A549 (cell line): ENCODE data around the gene PRKAB2. TPM values are rescaled to one million over a fixed set of nuclear protein-coding genes. Genes with fewer than 3 reads are reported as not detected.
"Not testable (repeated sequence)": the region's sequence is repeated elsewhere in the genome, so short reads cannot be mapped to it uniquely, and the experiment has no call there.

Experiments
- ATAC-seq, 2 experiments: fragments of 200-7000 bp in 1 of 2; fragments of >200 bp in 1 of 2; cut with Nextera tagmentation in 1 of 2; cut with Tn5 transposase in 1 of 2; 3 replicates each; pipeline versions ENCODE4 v1.8.0 to v1.9.1; 2018 to 2020; ENCODE audit warnings: mild to moderate bottlenecking in 1 of 2, moderate library complexity in 1 of 2
- CTCF ChIA-PET: fragments of 300-600 bp; sonication (Branson Sonifier 250); formaldehyde crosslinking; extraction: SDS; loops from one replicate; lab custom pipeline; 2021; ENCODE audit warnings: antibody characterized with exemption, inconsistent platforms; lab: Yijun Ruan, JAX
- POLR2A ChIA-PET: fragments of 350-600 bp; formaldehyde crosslinking; extraction: SDS; loops from one replicate; lab custom pipeline; 2021; ENCODE audit warnings: antibody characterized with exemption, inconsistent platforms; lab: Yijun Ruan, JAX
- DNase-seq, 2 experiments: peaks; one replicate each; pipeline versions ENCODE4 v3.0.0 to v3.0.0-alpha.2; 2011 to 2016; ENCODE audit warnings: low read depth in 1 of 2, low spot score in 1 of 2
- FAIRE-seq: peaks from 2 replicates; lab custom pipeline; 2011; peaks lifted over from hg19 to GRCh38; lab: Jason Lieb, UNC
- H3K27ac ChIP-seq, 2 experiments: fragments of >200 bp; sonication (Bioruptor Twin); formaldehyde crosslinking; 3 replicates each; pipeline ENCODE4 v1.5.1; 2016 to 2017
- H3K4me1 ChIP-seq: fragments of >200 bp; sonication (Bioruptor Twin); formaldehyde crosslinking; 3 replicates; pipeline ENCODE4 v1.6.1; 2016
- H3K4me2 ChIP-seq: fragments of >200 bp; sonication (Bioruptor Twin); formaldehyde crosslinking; 3 replicates; pipeline ENCODE4 v1.6.1; 2016
- H3K4me3 ChIP-seq: fragments of >200 bp; sonication (Bioruptor Twin); formaldehyde crosslinking; 3 replicates; pipeline ENCODE4 v1.5.1; 2016
- H3K9me3 ChIP-seq: fragments of >200 bp; sonication (Bioruptor Twin); formaldehyde crosslinking; 3 replicates; pipeline ENCODE4 v1.6.1; 2016
- CBX8 ChIP-seq: fragments of 200-600 bp; sonication (generic); IDR thresholded peaks from 2 replicates; pipeline ENCODE4 v1.6.1; 2016
- EP300 ChIP-seq, 2 experiments: fragments of >200 bp; sonication (Bioruptor Twin); formaldehyde crosslinking; IDR thresholded peaks; 2 replicates in 1 of 2; 3 replicates in 1 of 2; pipeline ENCODE4 v1.6.1; 2016 to 2017
- ESRRA ChIP-seq: fragments of 150-350 bp; IDR thresholded peaks from 2 replicates; pipeline ENCODE4 v1.6.1; 2014; ENCODE audit warnings: mild to moderate bottlenecking, low read length, borderline replicate concordance
- FOXS1 ChIP-seq: fragments of 250-450 bp; sonication (Bioruptor Pico); IDR thresholded peaks from 2 replicates; pipeline ENCODE4 v1.5.0; 2020; ENCODE audit warnings: mild to moderate bottlenecking, moderate library complexity
- HDAC2 ChIP-seq: fragments of 200-600 bp; sonication (generic); IDR thresholded peaks from 2 replicates; pipeline ENCODE4 v1.6.1; 2016
- HEYL ChIP-seq: fragments of 250-450 bp; sonication (Bioruptor Pico); IDR thresholded peaks from 2 replicates; pipeline ENCODE4 v1.8.0; 2021; ENCODE audit warnings: mild to moderate bottlenecking, moderate library complexity
- HOXA7 ChIP-seq: fragments of 250-450 bp; sonication (Bioruptor Pico); IDR thresholded peaks from 2 replicates; pipeline ENCODE4 v1.5.0; 2020; ENCODE audit warnings: mild to moderate bottlenecking, moderate library complexity
- HOXB5 ChIP-seq: fragments of 250-450 bp; sonication (Bioruptor Pico); IDR thresholded peaks from 2 replicates; pipeline ENCODE4 v1.5.0; 2020; ENCODE audit warnings: mild to moderate bottlenecking, moderate library complexity
- JUN ChIP-seq, 2 experiments: fragments of >200 bp; sonication (Bioruptor Twin); formaldehyde crosslinking; IDR thresholded peaks; 2 replicates in 1 of 2; 3 replicates in 1 of 2; pipeline ENCODE4 v1.6.1; 2016 to 2017
- KDM5A ChIP-seq: fragments of 200-600 bp; sonication (generic); IDR thresholded peaks from 2 replicates; pipeline ENCODE4 v1.6.1; 2016; ENCODE audit warnings: antibody characterized with exemption, mild to moderate bottlenecking
- NPAS2 ChIP-seq: fragments of 250-450 bp; sonication (Bioruptor Pico); IDR thresholded peaks from 2 replicates; pipeline ENCODE4 v1.8.0; 2022; ENCODE audit warnings: mild to moderate bottlenecking, moderate library complexity, borderline replicate concordance
- PHF8 ChIP-seq: fragments of 200-600 bp; sonication (generic); IDR thresholded peaks from 2 replicates; pipeline ENCODE4 v1.6.1; 2016; ENCODE audit warnings: low read depth, mild to moderate bottlenecking, antibody characterized with exemption, moderate library complexity, borderline replicate concordance
- POLR2A ChIP-seq: IDR thresholded peaks from 2 replicates; pipeline ENCODE4 v1.6.1; 2012; ENCODE audit warnings: mild to moderate bottlenecking, low read length
- POLR2AphosphoS2 ChIP-seq: conservative IDR thresholded peaks from 2 replicates; pipeline ENCODE4 v1.6.1; 2012; ENCODE audit warnings: low read length, improper control_type of control experiment, inconsistent platforms
- RAD21 ChIP-seq, 2 experiments: fragments of >200 bp in 1 of 2; sonication (Bioruptor Twin) in 1 of 2; formaldehyde crosslinking in 1 of 2; IDR thresholded peaks in 1 of 2; conservative IDR thresholded peaks in 1 of 2; 2 replicates in 1 of 2; 3 replicates in 1 of 2; pipeline ENCODE4 v1.6.1; 2012 to 2018; ENCODE audit warnings: inconsistent platforms in 1 of 2
- RARB ChIP-seq: fragments of 250-450 bp; sonication (Bioruptor Pico); IDR thresholded peaks from 2 replicates; pipeline ENCODE4 v1.8.0; 2021; ENCODE audit warnings: mild to moderate bottlenecking, moderate library complexity
- RFX5 ChIP-seq: fragments of 450-650 bp; IDR thresholded peaks from 2 replicates; pipeline ENCODE4 v1.7.1; 2014; ENCODE audit warnings: antibody characterized with exemption, mild to moderate bottlenecking, moderate library complexity
- RNF2 ChIP-seq: fragments of 200-600 bp; sonication (generic); IDR thresholded peaks from 2 replicates; pipeline ENCODE4 v1.6.1; 2016; ENCODE audit warnings: low read depth, mild to moderate bottlenecking, antibody characterized with exemption, moderate library complexity, borderline replicate concordance
- SREBF2 ChIP-seq: fragments of 450-650 bp; IDR thresholded peaks from 2 replicates; pipeline ENCODE4 v1.6.1; 2014; ENCODE audit warnings: mild to moderate bottlenecking, moderate library complexity
- ZC3H11A ChIP-seq: fragments of 450-650 bp; IDR thresholded peaks from 2 replicates; pipeline ENCODE4 v1.6.1; 2014; ENCODE audit warnings: antibody characterized with exemption, mild to moderate bottlenecking
- ZSCAN20 ChIP-seq: fragments of 250-450 bp; sonication (Bioruptor Pico); IDR thresholded peaks from 2 replicates; pipeline ENCODE4 v1.8.0; 2022; ENCODE audit warnings: mild to moderate bottlenecking, moderate library complexity
- WGBS: methylation state at CpG from one replicate; pipeline ENCODE4 v1.1.6; 2017; ENCODE audit errors: missing lambda C conversion rate; 5-methylcytosine and 5-hydroxymethylcytosine counted together
- polyA plus RNA-seq, 4 experiments: library from polyadenylated mRNA; depleted of rRNA in 3 of 4; stranded (reverse); fragments of >200 nt; fragmentation: RNase III in 1 of 4; extraction: RNeasy Plus Mini Kit Qiagen cat#74134 plus additional on column Dnase treatment in 1 of 4; gene quantifications; 2 replicates in 3 of 4; 3 replicates in 1 of 4; pipeline ENCODE4 v1.2.3, GENCODE V29; 2011 to 2017
- TF ChIP-seq, protein P1 (sequence below): fragments of >200 bp; sonication (Bioruptor Twin); formaldehyde crosslinking; IDR thresholded peaks from 3 replicates; pipeline ENCODE4 v1.5.1; 2016
- TF ChIP-seq, protein P2 (sequence below): fragments of 150-350 bp; IDR thresholded peaks from 2 replicates; pipeline ENCODE4 v1.6.1; 2014; ENCODE audit warnings: low read depth, mild to moderate bottlenecking, low read length
- TF ChIP-seq, protein P3 (sequence below): IDR thresholded peaks from 2 replicates; pipeline ENCODE4 v1.6.1; 2012; ENCODE audit warnings: low read depth, borderline replicate concordance
- TF ChIP-seq, protein P4 (sequence below): fragments of 250-450 bp; sonication (Bioruptor Pico); IDR thresholded peaks from 2 replicates; pipeline ENCODE4 v1.5.0; 2020; ENCODE audit warnings: low read depth, mild to moderate bottlenecking, moderate library complexity
- TF ChIP-seq, protein P5 (sequence below): fragments of >200 bp; sonication (Bioruptor Twin); formaldehyde crosslinking; IDR thresholded peaks from 2 replicates; pipeline ENCODE4 v1.6.1; 2016
- TF ChIP-seq, protein P6 (sequence below): fragments of >200 bp; sonication (Bioruptor Twin); formaldehyde crosslinking; IDR thresholded peaks from 3 replicates; pipeline ENCODE4 v1.6.1; 2016

The PRKAB2 gene
- polyA plus RNA-seq, 2 of the 4 experiments (the other 2 are of a cell fraction) = 11.4 to 22.4 TPM

DNA sequence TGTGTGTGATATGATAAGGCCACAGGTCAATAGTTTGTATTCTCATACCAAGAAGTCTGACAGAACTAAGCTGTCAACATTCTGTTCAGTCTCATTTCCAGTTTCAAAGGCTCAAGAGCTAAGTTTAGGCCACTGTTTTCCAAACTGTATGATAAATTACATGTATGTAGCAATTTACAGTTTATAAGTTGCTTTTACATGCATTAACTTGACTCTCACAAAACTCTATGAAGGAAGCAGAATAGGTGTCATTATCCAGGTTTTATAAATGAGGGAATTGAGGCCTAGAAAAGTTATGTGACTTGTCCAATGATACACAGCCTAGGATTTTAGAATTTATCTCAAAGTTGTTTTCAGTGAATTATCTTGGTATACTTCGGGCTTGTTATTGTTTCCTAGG is 29.5 kb upstream of the PRKAB2 start:
- DNase-seq (no peak), FAIRE-seq (no peak), ATAC-seq (no peak)
- no peak overlapping the region for H3K4me3 ChIP-seq
- no peaks in the 10 kb centered on the region for H3K9me3 ChIP-seq
- H3K4me2 ChIP-seq = no peak overlapping the region
- H3K4me1 ChIP-seq = no peaks in the 10 kb centered on the region
- TF ChIP-seq CBX8 (no peak), ESRRA (no peak), ZC3H11A (no peak), RNF2 (no peak)
- ChIA-PET CTCF (interaction anchor here (1.1 kb wide), 1 partner anchor 41 kb away, joined by 3 read pairs; the partner anchor contains the start of gene CHD1L), POLR2A (no interaction called here)
- WGBS = 58% methylated on average over 1 of the region's 1 CpG
- H3K27ac ChIP-seq = no peak overlapping the region

DNA sequence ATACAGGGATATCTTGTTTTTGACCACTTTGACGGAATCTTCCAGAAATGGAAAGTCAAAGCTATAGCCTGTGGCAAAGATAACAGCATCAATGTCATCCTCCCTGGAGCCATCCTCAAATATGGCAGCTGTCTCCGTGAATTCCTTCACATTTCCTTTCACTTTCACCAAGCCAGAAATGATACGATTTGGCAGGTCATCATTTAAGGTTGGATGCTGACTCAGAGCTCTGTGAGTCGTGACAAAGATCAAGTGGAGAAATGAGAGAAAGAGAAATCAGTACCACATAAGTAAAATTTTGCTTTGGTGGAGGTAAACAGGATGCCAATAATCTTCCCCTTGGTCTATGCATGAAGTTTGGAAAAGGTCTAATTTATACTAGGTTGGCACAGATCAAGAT is 29.0 kb upstream of the PRKAB2 start:
- DNase-seq (no peak), ATAC-seq (no peak), FAIRE-seq (no peak)
- no peak overlapping the region for H3K27ac ChIP-seq
- no peaks in the 10 kb centered on the region for H3K4me1 ChIP-seq
- no peak overlapping the region for H3K4me3 ChIP-seq
- TF ChIP-seq, protein P1, sequence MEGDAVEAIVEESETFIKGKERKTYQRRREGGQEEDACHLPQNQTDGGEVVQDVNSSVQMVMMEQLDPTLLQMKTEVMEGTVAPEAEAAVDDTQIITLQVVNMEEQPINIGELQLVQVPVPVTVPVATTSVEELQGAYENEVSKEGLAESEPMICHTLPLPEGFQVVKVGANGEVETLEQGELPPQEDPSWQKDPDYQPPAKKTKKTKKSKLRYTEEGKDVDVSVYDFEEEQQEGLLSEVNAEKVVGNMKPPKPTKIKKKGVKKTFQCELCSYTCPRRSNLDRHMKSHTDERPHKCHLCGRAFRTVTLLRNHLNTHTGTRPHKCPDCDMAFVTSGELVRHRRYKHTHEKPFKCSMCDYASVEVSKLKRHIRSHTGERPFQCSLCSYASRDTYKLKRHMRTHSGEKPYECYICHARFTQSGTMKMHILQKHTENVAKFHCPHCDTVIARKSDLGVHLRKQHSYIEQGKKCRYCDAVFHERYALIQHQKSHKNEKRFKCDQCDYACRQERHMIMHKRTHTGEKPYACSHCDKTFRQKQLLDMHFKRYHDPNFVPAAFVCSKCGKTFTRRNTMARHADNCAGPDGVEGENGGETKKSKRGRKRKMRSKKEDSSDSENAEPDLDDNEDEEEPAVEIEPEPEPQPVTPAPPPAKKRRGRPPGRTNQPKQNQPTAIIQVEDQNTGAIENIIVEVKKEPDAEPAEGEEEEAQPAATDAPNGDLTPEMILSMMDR = no peak
- TF ChIP-seq POLR2AphosphoS2 (no peak), EP300 (IDR thresholded peaks at IDR 0.05) (no peak), HEYL (CRISPR knock-in tag) (no peak), PHF8 (no peak), RAD21 (conservative IDR thresholded peaks at IDR 0.05 in 1 of 2, IDR thresholded peaks at IDR 0.05 in 1 of 2) (no peak), JUN (IDR thresholded peaks at IDR 0.05) (no peak), RFX5 (no peak), ZC3H11A (no peak), HDAC2 (no peak), NPAS2 (CRISPR knock-in tag) (no peak), POLR2A (no peak), KDM5A (no peak), SREBF2 (no peak), HOXB5 (no peak)
- TF ChIP-seq, protein P2, sequence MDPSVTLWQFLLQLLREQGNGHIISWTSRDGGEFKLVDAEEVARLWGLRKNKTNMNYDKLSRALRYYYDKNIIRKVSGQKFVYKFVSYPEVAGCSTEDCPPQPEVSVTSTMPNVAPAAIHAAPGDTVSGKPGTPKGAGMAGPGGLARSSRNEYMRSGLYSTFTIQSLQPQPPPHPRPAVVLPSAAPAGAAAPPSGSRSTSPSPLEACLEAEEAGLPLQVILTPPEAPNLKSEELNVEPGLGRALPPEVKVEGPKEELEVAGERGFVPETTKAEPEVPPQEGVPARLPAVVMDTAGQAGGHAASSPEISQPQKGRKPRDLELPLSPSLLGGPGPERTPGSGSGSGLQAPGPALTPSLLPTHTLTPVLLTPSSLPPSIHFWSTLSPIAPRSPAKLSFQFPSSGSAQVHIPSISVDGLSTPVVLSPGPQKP = no peak
- no peaks in the 10 kb centered on the region for H3K9me3 ChIP-seq
- POLR2A ChIA-PET = no interaction called here
- 50% methylated on average over 4 of the region's 4 CpGs for WGBS
- CTCF ChIA-PET = interaction anchor here (1.1 to 1.3 kb wide), 2 partner anchors 15 to 42 kb away, joined by 3 read pairs; partner anchors contain the start of gene CHD1L
- H3K4me2 ChIP-seq = no peak overlapping the region

DNA sequence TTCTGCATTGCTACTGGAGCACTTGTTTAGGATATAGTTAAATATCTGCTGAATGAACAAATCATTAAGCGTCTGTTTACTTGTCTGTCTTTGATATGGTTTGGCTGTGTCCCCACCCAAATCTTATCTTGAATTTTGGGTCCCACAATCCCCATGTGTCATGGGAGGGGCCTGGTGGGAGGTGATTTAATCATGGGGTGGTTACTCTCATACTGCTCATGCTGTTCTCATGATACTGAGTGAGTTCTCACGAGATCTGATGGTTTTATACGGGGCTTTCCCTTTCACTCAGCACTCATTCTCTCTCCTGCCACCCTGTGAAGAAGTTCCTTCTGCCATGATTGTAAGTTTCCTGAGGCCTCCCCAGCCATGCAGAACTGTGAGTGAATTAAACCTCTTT is 25.1 kb upstream of the PRKAB2 start:
- H3K4me2 ChIP-seq, H3K4me3 ChIP-seq, ATAC-seq, FAIRE-seq, POLR2A ChIA-PET, CTCF ChIA-PET, H3K4me1 ChIP-seq, DNase-seq, H3K27ac ChIP-seq, H3K9me3 ChIP-seq: not testable (repeated sequence)
- 46% methylated on average over 3 of the region's 3 CpGs for WGBS

DNA sequence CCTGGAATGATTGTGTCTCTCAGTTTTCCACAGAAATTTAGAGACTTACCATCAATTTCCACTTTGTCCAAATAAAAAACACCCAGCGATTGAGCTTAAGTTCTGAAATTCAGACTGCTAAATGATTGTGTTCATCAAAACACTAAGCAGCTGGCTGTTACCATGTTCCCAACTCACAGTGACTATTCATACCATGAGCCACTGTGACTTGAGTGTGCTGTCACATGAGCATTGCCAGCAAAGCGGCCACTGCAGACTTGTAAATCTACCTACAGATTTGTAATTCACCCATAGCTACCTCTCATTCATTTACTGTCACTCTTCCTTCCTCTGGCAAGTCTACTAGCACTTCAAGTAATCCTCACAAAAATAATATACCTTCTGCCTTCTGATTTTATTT is 17.2 kb upstream of the PRKAB2 start:
- ChIA-PET POLR2A (no interaction called here), CTCF (interaction anchor here (1.1 to 1.8 kb wide), 2 partner anchors 52 to 54 kb away, joined by 3 to 7 read pairs; partner anchors contain the start of gene CHD1L)
- WGBS = 85% methylated on average over 2 of the region's 2 CpGs
- ATAC-seq (no peak), FAIRE-seq (no peak), DNase-seq (no peak)
- Histone ChIP-seq H3K4me3 (no peak overlapping the region), H3K9me3 (no peaks in the 10 kb centered on the region), H3K4me2 (no peak overlapping the region), H3K27ac (no peak overlapping the region), H3K4me1 (no peaks in the 10 kb centered on the region)
- TF ChIP-seq, protein P3, sequence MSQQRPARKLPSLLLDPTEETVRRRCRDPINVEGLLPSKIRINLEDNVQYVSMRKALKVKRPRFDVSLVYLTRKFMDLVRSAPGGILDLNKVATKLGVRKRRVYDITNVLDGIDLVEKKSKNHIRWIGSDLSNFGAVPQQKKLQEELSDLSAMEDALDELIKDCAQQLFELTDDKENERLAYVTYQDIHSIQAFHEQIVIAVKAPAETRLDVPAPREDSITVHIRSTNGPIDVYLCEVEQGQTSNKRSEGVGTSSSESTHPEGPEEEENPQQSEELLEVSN = no peak
- TF ChIP-seq RARB (CRISPR knock-in tag) (no peak), ZSCAN20 (no peak), HOXA7 (CRISPR knock-in tag) (no peak), KDM5A (no peak), FOXS1 (CRISPR knock-in tag) (no peak)
- TF ChIP-seq, protein P4, sequence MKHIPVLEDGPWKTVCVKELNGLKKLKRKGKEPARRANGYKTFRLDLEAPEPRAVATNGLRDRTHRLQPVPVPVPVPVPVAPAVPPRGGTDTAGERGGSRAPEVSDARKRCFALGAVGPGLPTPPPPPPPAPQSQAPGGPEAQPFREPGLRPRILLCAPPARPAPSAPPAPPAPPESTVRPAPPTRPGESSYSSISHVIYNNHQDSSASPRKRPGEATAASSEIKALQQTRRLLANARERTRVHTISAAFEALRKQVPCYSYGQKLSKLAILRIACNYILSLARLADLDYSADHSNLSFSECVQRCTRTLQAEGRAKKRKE (CRISPR knock-in tag) = no peak
- TF ChIP-seq, protein P5, sequence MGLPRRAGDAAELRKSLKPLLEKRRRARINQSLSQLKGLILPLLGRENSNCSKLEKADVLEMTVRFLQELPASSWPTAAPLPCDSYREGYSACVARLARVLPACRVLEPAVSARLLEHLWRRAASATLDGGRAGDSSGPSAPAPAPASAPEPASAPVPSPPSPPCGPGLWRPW = no peak
- TF ChIP-seq, protein P6, sequence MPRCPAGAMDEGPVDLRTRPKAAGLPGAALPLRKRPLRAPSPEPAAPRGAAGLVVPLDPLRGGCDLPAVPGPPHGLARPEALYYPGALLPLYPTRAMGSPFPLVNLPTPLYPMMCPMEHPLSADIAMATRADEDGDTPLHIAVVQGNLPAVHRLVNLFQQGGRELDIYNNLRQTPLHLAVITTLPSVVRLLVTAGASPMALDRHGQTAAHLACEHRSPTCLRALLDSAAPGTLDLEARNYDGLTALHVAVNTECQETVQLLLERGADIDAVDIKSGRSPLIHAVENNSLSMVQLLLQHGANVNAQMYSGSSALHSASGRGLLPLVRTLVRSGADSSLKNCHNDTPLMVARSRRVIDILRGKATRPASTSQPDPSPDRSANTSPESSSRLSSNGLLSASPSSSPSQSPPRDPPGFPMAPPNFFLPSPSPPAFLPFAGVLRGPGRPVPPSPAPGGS = no peak
